A549 treated with DMSO at 1 μM for 4 hours (cell line): ENCODE results near the gene SVBP. TPM values are rescaled to one million over a fixed set of nuclear protein-coding genes. Genes with fewer than 3 reads are reported as not detected.

Experiments used
- total RNA-seq: library from RNA; stranded (reverse); fragments of 200-300 nt; extraction: Qiagen RNA extraction; gene quantifications from 5 replicates; pipeline ENCODE4 v1.2.3, GENCODE V29; 2022; ENCODE audit warnings: low read depth

The SVBP gene, protein sequence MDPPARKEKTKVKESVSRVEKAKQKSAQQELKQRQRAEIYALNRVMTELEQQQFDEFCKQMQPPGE
- total RNA-seq: 11.2 to 17.1 TPM (median 14.3 TPM) in 5 replicates

DNA sequence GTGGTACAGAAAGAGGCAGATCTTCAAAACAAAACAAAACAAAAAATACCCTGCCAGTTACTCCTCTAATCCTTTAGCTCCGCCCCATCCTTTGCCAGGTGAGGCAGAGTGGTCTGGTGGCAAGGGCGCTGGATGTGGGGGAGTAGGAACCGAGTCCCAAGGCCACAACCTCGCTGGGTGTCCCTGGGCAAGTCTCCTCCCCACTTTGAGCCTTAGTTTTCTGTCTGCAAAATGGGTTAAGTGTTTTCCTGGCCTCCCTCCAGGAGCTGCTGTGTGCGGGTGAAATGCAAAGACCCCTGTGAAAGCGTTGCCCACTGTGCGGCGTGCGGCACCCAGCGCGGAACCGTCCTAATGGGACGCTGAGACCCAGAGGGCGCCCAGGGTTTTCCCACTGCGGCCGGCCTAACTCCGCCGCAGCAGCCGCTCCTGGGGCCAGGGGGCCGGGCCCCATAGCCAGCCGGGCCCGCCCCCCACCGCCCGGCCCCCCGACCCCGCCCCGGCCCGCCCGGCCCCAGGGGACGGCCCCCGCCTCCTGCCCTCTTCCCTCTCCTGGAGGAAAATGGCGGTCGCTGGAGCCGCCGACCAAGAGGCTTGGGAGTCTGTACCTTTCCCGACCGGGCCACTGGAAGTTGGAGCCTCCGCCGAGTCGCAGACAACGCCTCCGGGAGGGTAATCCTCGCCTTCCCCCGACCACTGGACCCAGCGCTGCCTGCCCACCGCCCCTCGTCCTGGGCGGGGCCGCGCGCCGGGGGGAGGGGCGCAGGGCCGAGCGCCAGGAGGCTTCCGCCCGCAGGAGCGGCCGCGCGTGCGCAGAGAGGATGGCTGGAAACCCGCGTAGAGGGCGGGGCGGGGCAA lies at the start of gene SVBP, which contains the start of gene ERMAP:
TSS of gene SVBP (minus strand) at position 813 of the 855 bp plus-strand sequence. CDS start 853 bp downstream, outside the sequence.
TSS of gene ERMAP (plus strand) at position 538 of the 855 bp plus-strand sequence. CDS start 13,327 bp downstream, outside the sequence.

GRCh38 chr1:42846257-42847110 lies 29.3 kb upstream of the SVBP start, which contains the start of gene ZNF691:
TSS of gene ZNF691 (plus strand) at chr1:42846613. CDS start at chr1:42849659, 3,046 bp downstream.

GRCh38 chr1:42784946-42785693 lies 32.1 kb downstream of the SVBP start, which contains the start of gene TMEM269:
TSS of gene TMEM269 (plus strand) at chr1:42784991. CDS start at chr1:42789894, 4,903 bp downstream.

GRCh38 chr1:42766741-42767509 lies 50.3 kb downstream of the SVBP start, which contains the start of the genes C1orf50 and P3H1:
TSS of gene C1orf50 (plus strand) at chr1:42767249. CDS start at chr1:42767312, 63 bp downstream.
TSS of gene P3H1 (minus strand) at chr1:42767028. CDS start at chr1:42766971, 57 bp downstream.

Other genes starting within 250 kb of the SVBP start
- gene PPIH, start 159.0 kb downstream of the SVBP start, total RNA-seq: 59.9 to 64.2 TPM (median 62.6 TPM) in 5 replicates
- gene YBX1, start 135.0 kb downstream of the SVBP start, total RNA-seq: 733 to 810 TPM (median 766 TPM) in 5 replicates
- not detected in 5 replicates for gene CLDN19, start 77.2 kb downstream of the SVBP start, total RNA-seq
- 29.7 to 34.1 TPM (median 31.2 TPM) in 5 replicates for gene P3H1, start 50.4 kb downstream of the SVBP start, total RNA-seq
- gene C1orf50, start 50.1 kb downstream of the SVBP start, total RNA-seq: 3.3 to 5.0 TPM (median 4.6 TPM) in 5 replicates
- gene TMEM269, start 32.4 kb downstream of the SVBP start, total RNA-seq: 0.07 to 0.15 TPM (median 0.09 TPM) in 5 replicates
- 3.5 to 4.6 TPM (median 3.9 TPM) in 5 replicates for gene ERMAP, start 275 bp downstream of the SVBP start, total RNA-seq
- gene ZNF691, start 29.2 kb upstream of the SVBP start, total RNA-seq: 5.8 to 7.7 TPM (median 6.8 TPM) in 5 replicates
- gene SLC2A1, start 141.5 kb upstream of the SVBP start, total RNA-seq: 139 to 173 TPM (median 152 TPM) in 5 replicates